ENCODE measurements around the gene PLA2G2E.
"Not testable (repeated sequence)": the region's sequence is repeated elsewhere in the genome, so short reads cannot be mapped to it uniquely, and the experiment has no call there.

The PLA2G2E gene

DNA sequence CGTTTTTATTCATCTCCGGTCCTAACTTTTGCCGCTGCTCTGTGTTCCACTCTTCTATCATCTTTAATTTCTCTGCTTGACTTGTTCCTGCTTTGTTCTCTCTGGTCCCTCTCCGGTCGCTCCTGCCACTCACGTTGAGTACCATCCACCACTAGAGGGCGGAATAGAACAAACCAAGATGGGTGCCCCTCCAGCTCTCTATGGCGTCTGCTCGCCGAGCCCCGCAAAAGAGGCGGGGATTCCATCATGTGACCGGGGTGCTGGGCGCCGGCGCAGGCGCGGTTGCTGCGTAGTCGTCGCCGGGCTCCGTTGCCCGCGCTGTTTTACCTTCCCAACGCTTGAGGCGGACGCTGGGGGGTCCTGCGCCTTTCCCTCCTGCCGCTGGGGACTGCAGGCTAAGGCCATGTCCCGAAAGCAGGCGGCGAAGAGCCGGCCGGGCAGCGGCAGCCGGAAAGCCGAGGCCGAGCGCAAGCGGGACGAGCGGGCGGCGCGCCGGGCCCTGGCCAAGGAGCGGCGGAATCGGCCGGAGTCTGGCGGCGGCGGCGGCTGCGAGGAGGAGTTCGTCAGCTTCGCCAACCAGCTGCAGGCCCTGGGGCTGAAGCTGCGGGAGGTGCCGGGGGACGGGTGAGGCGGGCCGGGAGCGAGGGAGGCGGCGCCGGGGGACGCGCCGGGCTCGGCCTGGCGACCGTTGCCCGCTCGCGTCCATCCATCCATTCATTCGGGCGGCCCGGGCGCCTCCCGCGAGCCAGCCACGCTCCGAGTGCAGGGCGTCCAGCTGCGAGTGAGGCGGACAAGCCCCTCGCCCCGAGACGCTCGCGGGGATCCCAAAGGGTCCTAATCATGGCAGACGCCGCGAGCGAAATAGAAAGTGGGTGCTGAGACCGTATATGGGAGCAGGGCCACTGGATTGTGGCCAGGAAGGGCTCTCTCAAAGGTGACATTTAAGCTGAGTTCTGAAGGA is 41.0 kb downstream of the PLA2G2E start, which contains the start of gene OTUD3:
TSS of gene OTUD3 (plus strand) at position 285 of the 961 bp plus-strand sequence. CDS start at position 404, 119 bp downstream.
- peak within 1 kb of the TSS; percentile 97 for H3K4me3 ChIP-seq (ENCODE audit: low read length)
- TF ChIP-seq ZNF274 (IDR thresholded peaks at IDR 0.05; ENCODE audit: low read depth, low read length), result no peak

- not testable (repeated sequence) for H3K4me3 ChIP-seq (ENCODE audit: low read length)
Observed at GRCh38 chr1:19880841-19881240, 42.6 kb downstream of the PLA2G2E start.

DNA sequence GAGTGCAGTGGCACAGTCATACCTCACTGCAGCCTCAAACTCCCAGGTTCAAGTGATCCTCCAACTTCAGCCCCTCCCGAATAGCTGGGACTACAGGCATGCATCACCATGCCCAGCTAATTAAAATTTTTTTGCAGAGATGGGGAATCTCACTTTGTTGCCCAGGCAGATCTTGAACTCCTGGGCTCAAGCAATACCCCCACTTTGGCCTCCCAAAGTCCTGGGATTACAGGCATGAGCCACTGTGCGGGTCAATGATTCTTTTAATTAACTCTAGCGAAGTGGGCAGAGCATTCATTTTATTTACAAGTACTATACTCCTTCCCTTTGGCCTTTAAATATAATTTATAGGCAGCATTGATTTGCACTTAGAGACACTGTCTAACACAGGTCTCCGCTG is 43.8 kb downstream of the PLA2G2E start:
- no peak for TF ChIP-seq ZNF274 (IDR thresholded peaks at IDR 0.05; ENCODE audit: low read depth, low read length)
- H3K4me3 ChIP-seq (ENCODE audit: low read length), result no peak overlapping the region

DNA sequence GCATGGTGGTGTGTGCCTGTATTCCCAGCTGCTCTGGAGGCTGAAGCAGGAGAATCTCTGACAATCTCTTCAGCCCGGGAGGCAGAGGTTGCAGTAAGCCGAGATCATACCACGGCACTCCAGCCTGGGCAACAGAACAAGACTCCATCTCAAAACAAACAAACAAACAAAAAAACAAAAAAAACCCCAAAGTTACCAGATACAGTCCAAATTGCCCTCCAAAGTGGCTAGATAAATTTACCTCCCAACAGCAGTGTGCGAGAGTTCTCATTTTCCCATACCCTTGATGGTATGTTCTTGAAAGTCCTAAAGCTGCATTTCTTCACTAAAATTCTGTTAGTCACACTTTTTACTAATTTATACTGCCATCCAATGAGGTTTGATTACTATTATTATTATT is 44.2 kb downstream of the PLA2G2E start:
- no peak for TF ChIP-seq ZNF274 (IDR thresholded peaks at IDR 0.05; ENCODE audit: low read depth, low read length)
- H3K4me3 ChIP-seq (ENCODE audit: low read length), result no peak overlapping the region

DNA sequence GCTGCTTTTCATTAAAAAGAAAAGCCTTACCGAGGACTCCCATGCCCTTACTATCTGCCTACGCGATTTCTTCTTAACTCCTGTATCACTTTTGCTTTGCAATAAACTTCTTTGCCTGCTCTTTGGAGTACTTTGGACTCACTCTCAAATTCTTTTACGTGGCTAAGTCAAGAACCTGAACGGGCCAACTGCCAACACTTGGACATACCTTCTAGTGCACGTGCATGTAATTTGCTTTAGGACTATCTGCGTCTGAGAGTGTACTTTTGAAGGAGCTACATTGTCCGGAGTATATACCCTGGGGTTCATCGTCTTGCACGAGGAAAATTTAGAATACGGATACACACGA is 44.8 kb downstream of the PLA2G2E start:
- H3K4me3 ChIP-seq (ENCODE audit: low read length), result no peak overlapping the region
- TF ChIP-seq ZNF274 (IDR thresholded peaks at IDR 0.05; ENCODE audit: low read depth, low read length), result no peak

DNA sequence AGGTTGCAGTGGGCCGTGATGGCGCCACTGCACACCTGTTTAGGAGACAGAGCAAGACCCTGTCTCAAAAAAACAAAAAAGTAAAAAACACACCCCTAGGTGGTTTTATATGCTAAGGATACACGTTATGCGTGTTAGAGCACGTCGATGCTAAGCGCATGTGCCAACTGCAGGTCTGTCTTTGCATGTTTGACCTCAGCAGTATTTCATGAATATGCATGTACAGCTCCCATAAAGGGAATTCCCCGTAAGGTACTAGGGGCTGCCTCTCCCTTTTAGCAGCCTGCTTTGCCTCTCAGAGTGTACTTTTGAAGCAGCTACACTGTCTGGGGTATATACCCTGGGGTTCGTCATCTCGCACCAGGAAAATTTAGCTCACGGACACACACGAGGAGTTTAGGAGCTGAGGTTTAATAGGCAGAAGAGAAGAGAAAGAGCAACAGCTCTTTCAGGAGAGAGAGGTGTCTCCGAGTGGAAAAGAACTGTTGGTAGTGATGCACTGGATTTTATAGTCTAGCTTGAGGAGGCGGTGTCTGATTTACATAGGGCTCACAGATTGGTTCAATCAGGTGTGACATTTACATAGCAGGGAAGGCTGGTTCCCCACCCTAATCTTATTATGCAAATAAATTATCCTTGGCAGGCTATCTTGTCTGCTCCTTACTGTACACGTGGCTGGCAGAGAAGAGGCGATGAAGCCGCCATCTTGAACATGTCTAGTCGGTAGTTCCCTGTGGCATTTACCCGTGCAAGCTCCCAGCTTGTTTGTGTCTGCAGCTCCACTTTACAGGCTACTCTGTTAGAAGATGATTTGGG is 45.4 kb downstream of the PLA2G2E start:
- TF ChIP-seq ZNF274 (IDR thresholded peaks at IDR 0.05; ENCODE audit: low read depth, low read length), result no peak
- H3K4me3 ChIP-seq (ENCODE audit: low read length), result no peak overlapping the region

DNA sequence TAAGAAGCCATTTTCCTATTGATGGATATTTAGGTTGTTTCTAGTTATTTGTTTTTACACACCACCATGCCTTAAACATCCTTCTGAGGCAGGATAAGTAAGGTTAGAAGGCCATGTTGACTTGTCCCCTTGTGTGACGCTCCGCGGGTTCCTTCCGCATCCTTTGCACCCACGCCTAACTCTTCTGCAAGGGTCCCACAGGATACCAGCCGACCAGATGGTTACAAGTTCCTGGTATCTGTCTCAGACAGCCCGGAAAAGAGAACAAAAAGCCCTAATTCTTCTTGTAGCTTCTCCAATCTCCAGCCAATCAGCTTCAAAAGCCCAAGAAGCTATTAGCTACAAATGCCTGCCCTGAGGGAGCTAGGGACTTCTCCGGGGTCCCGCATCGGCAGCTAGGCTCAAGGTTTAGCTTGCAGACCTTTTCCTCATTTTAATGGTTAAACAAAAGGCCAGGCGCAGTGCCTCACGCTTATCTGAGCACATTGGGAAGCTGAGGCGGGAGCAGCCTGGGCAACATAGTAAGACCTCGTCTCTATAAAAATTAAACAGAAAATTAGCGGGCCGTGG is 46.2 kb downstream of the PLA2G2E start:
- H3K4me3 ChIP-seq (ENCODE audit: low read length), result no peak overlapping the region
- no peak for TF ChIP-seq ZNF274 (IDR thresholded peaks at IDR 0.05; ENCODE audit: low read depth, low read length)

GRCh38 chr1:19872190-19872589 is 51.2 kb downstream of the PLA2G2E start:
- TF ChIP-seq ZNF274 (IDR thresholded peaks at IDR 0.05; ENCODE audit: low read depth, low read length), result no peak
- H3K4me3 ChIP-seq (ENCODE audit: low read length), result no peak overlapping the region
